Ectodermal cell (in vitro differentiated cells): ENCODE data around the gene TSGA10. TPM values are rescaled to one million over a fixed set of nuclear protein-coding genes. Genes with fewer than 3 reads are reported as not detected.
A peak's percentile ranks its signal among the peaks of the same experiment; 100 is the strongest.
"Not testable (repeated sequence)": the region's sequence is repeated elsewhere in the genome, so short reads cannot be mapped to it uniquely, and the experiment has no call there.

ENCODE experiments used
- H3K27ac ChIP-seq: 2 replicates; pipeline ENCODE4 v1.7.0; 2013; ENCODE audit warnings: mild to moderate bottlenecking, low read depth, low read length; ENCODE audit not compliant: insufficient read depth, poor library complexity, severe bottlenecking
- H3K27me3 ChIP-seq: 2 replicates; pipeline ENCODE4 v1.7.0; 2013; ENCODE audit warnings: mild to moderate bottlenecking, low read length; ENCODE audit not compliant: insufficient read depth, control insufficient read depth, poor library complexity, severe bottlenecking
- H3K36me3 ChIP-seq: one replicate; pipeline ENCODE4 v1.7.0; 2013; ENCODE audit warnings: low read length; ENCODE audit not compliant: control insufficient read depth, insufficient read depth
- H3K4me1 ChIP-seq: one replicate; pipeline ENCODE4 v1.7.0; 2013; ENCODE audit warnings: low read length; ENCODE audit not compliant: control insufficient read depth, insufficient read depth
- H3K4me3 ChIP-seq: 2 replicates; pipeline ENCODE4 v1.7.0; 2013; ENCODE audit warnings: low read depth, low read length, control low read depth; ENCODE audit not compliant: insufficient read depth
- H3K9me3 ChIP-seq: 2 replicates; pipeline ENCODE4 v1.7.0; 2013; ENCODE audit warnings: mild to moderate bottlenecking, low read length, moderate library complexity; ENCODE audit not compliant: control insufficient read depth
- WGBS, 2 experiments: methylation state at CpG; one replicate each; pipeline ENCODE4 v1.1.7; 2013; ENCODE audit warnings: missing lambda C conversion rate in 2 of 2; 5-methylcytosine and 5-hydroxymethylcytosine counted together
- polyA plus RNA-seq, 4 experiments: library from polyadenylated mRNA; stranded (reverse); fragments of 50-300 nt; gene quantifications; one replicate each; pipeline ENCODE4 v1.2.3, GENCODE V29; 2013

TSGA10 gene, protein sequence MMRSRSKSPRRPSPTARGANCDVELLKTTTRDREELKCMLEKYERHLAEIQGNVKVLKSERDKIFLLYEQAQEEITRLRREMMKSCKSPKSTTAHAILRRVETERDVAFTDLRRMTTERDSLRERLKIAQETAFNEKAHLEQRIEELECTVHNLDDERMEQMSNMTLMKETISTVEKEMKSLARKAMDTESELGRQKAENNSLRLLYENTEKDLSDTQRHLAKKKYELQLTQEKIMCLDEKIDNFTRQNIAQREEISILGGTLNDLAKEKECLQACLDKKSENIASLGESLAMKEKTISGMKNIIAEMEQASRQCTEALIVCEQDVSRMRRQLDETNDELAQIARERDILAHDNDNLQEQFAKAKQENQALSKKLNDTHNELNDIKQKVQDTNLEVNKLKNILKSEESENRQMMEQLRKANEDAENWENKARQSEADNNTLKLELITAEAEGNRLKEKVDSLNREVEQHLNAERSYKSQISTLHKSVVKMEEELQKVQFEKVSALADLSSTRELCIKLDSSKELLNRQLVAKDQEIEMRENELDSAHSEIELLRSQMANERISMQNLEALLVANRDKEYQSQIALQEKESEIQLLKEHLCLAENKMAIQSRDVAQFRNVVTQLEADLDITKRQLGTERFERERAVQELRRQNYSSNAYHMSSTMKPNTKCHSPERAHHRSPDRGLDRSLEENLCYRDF
- polyA plus RNA-seq (2013, experiment 1 of 4) = 8.4 TPM
- polyA plus RNA-seq (2013, experiment 2 of 4) = 8.3 TPM
- polyA plus RNA-seq (2013, experiment 3 of 4) = 7.0 TPM
- 7.6 TPM for polyA plus RNA-seq (2013, experiment 4 of 4)

DNA sequence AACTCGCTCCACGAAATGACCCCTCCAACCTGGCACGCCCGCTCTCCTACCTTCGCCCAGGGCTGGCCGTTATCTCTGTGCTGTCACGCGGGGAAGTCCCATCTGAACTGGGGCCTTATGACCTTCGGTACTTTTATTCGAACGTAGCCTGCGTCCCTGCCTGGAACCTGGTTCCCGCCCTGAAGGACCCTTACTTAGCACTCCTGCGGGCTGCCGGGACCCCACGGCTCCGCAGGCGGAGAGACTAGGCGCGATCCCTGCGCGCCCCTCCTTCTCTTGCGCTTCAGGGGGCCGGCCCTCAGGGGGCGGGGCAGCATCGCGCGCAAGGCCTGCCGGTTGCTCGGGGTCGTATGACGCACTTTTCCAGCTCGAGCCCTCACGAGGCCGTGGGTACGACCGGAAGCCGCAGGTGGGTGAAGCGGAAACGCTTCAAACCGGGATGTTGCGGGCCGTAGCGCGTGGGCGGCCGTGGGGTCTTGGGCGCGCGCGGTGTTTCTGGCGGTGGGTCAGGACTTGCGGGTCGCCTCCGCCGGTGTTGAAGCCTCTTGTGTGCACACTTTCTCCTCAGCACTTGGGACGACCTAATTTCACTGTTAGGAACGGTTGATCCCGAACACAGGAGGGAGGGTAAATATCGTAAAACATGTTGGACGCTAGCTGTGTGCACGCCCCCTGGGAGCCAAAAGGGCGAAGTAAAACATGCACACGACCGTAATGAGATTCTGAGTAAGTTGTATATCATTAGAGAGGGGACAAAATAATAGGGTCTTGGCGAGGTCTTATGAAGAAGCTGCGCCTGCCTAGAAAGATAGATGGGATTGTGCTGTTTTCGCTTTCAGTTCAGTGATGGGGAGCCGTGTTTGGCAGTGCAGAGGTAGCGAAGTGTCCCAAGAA, at the start of gene TSGA10, which contains the start of gene LIPT1:
Gene TSGA10, minus strand, starts transcription at position 300 of the 894 bp plus-strand sequence. CDS start 45,503 bp downstream, outside the sequence.
Gene LIPT1, plus strand, starts transcription at position 325 of the 894 bp plus-strand sequence. CDS start 6,991 bp downstream, outside the sequence.
- peak within 1 kb of the TSS; percentile 53 for H3K27ac ChIP-seq

DNA sequence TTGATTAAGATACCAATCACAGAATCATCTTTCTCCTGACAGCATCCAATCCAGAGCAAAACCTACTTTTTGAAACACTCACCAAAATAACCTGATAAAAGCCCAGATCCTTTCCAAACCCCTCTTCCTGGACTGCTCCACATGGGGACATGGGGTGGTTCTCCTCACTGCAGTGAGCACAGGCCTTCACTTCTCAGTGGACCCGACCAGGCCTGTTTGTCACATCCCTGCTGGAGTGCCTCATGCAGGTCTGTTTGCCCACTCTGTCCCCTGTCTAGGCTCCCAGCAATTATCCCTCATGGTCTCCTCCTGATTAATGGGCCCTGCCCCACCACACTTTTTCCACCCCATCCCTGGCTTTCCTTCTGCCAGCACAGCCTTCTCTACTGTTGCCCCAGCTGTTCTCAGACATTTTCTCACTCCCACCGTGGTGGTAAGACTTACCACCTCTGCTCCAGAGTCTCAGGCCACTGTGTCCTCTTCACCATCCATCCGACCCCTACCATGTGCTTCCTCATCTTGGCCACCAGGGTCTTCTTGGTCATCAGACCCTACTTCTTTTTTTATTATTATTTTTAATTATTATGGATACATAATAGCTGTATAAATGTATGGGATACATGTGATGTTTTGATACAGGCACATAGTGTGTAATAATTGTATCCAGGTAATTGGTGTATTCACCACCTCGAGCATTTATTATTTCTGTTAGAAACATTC, 47.4 kb upstream of the TSGA10 start:
- Histone ChIP-seq H3K4me3 (no peak overlapping the region), H3K9me3 (no peaks in the 10 kb centered on the region), H3K27ac (no peak overlapping the region), H3K36me3 (peaks cover 5% of the 10 kb centered on the region), H3K4me1 (no peaks in the 10 kb centered on the region), H3K27me3 (no peaks in the 10 kb centered on the region)
- 86 to 91% methylated on average over 3 of the region's 4 CpGs for WGBS, 2 experiments

More for the DNA sequence above, at the start of gene TSGA10, which contains the start of gene LIPT1:
- no peaks in the 10 kb centered on the region for H3K9me3 ChIP-seq
- H3K4me3 ChIP-seq = peak within 1 kb of the TSS; percentile 67
- WGBS, 2 experiments = 1% methylated on average over 70 of the region's 70 CpGs
- peaks cover 13% of the 10 kb centered on the region for H3K36me3 ChIP-seq
- H3K4me1 ChIP-seq = peaks cover 7% of the 10 kb centered on the region
- no peaks in the 10 kb centered on the region for H3K27me3 ChIP-seq

DNA sequence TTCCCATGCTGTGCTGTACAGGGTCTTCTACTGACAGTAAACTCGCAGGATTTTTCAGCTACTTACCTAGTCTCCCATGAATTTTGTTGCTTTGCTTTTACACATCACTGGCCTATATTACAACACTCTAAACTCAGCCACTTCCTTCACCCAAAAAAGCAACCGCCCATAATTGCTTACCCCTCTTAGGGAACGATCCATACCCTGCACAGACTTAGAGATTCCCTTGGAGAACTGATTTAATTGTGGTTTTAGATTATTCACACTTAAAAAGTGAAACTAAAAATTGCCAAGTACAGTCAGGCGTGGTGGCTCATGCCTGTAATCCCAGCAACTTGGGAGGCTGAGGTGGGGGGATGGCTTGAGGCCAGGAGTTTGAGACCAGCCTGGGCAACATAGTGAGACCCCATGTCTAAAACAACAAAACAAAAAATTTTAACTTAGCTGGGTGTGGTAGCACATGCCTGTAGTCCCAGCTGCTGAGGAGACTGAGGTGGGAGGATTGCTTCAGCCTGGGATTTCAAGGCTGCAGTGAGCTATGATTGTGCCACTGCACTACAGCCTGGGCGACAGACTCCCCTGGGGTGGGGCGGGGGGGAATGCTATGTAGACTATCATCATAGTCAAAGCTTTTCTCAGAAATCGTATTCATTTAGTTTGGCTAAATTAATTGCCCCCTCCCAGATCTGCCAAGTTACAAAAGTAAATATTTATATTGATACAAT, 45.5 kb upstream of the TSGA10 start:
- no peaks in the 10 kb centered on the region for H3K4me1 ChIP-seq
- WGBS, 2 experiments = 94 to 100% methylated on average over 6 of the region's 7 CpGs
- H3K9me3 ChIP-seq = no peaks in the 10 kb centered on the region
- no peak overlapping the region for H3K27ac ChIP-seq
- H3K36me3 ChIP-seq = peaks cover 19% of the 10 kb centered on the region
- H3K27me3 ChIP-seq = no peaks in the 10 kb centered on the region
- H3K4me3 ChIP-seq = no peak overlapping the region

DNA sequence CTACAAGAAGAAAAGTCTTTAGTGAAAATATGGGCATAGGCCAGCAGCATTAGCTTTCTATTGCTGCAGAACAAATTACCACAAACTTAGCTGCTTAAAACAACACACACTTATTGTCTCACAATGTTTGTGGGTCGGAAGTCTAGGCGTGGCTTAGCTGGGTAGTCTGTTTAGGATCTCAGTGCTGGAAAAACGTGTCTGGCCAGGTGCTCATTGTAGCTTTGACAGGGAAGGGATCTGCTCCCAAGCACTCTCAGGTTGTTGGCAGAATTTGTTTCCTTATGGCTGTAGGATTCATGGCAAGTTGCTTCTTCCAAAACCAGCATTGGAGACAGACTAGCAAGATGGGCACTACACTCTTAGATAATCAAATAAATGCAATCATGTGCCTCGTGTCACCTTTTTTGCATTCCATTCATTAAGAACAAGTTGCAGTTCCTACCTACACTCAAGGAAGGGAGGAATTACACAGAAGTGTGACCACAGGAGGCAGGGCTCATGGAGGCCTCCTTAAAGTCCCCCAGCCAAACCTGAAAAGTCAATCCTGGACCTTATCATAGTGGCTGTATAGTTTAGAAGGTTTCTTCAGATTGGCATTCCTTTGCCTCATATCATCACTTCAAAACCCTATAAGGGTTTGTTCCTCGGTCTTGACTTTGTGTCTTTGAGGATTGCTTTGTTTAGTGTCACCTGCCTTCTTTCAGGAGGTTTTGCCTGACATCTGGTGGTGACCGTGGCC, 43.5 kb upstream of the TSGA10 start:
- Histone ChIP-seq H3K4me3 (no peak overlapping the region), H3K4me1 (no peaks in the 10 kb centered on the region), H3K9me3 (no peaks in the 10 kb centered on the region), H3K27me3 (no peaks in the 10 kb centered on the region), H3K36me3 (peaks cover 20% of the 10 kb centered on the region), H3K27ac (no peak overlapping the region)
- WGBS, 2 experiments = 93% methylated on average over 6 of the region's 6 CpGs

DNA sequence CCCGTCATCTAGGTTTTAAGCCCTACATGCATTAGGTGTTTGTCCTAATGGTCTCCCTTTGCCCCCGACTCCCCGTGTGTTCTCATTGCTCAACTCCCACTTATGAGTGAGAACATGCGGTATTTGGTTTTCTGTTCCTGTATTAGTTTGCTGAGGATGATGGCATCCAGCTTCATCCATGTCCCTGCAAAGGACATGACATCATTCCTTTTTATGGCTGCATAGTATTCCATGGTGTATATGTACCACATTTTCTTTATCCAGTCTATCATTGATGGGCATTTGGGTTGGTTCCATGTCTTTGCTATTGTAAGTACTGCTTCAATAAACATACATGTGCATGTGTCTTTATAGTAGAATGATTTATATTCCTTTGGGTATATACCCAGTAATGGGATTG, 37.6 kb upstream of the TSGA10 start:
- H3K27ac ChIP-seq, H3K27me3 ChIP-seq, H3K4me3 ChIP-seq, H3K9me3 ChIP-seq, H3K4me1 ChIP-seq: not testable (repeated sequence)
- 93 to 97% methylated on average over 4 of the region's 4 CpGs for WGBS, 2 experiments
- peaks cover 29% of the 10 kb centered on the region for H3K36me3 ChIP-seq

DNA sequence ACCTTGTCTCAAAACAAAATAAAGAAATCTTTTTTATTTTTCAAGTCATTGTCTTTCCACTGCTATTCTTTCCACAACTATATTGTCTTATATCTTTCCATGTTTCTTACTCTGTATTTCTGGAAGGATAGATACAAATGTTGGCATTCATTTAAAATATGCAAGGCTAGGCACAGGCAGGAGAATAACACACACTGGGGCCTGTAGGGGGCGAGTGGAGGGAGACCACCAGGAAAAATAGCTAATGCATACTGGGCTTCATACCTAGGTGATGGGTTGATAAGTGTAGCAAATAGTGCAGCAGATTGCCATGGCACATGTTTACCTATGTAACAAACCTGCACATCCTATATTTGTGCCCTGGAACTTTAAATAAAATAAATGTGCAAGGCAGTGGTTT, 35.8 kb upstream of the TSGA10 start:
- H3K9me3 ChIP-seq = no peaks in the 10 kb centered on the region
- 85% methylated on average over 1 of the region's 1 CpG for WGBS, 2 experiments
- H3K36me3 ChIP-seq = peaks cover 16% of the 10 kb centered on the region

DNA sequence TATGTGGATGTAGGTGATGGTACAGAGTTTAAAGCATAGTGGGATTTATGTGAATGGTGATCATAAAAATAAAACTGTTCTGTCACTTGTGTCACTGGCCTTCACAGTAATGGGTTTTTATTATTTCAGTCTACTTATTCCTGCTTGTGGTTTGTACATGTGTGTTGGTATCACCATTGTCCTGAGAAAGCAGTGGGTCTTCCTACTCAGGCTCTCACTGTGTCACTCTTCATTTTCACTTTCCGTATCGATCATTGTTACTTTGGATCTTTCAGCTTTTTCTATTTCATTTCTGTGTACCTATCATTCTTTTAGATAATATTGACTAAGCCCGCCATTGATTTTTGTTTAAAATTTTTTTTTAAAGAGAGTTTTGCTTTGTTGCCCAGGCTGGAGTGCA, 33.6 kb upstream of the TSGA10 start:
- Histone ChIP-seq H3K4me3 (no peak overlapping the region), H3K4me1 (no peaks in the 10 kb centered on the region), H3K36me3 (peaks cover 12% of the 10 kb centered on the region), H3K9me3 (no peaks in the 10 kb centered on the region), H3K27ac (no peak overlapping the region), H3K27me3 (no peaks in the 10 kb centered on the region)
- WGBS, 2 experiments = 96 to 100% methylated on average over 3 of the region's 3 CpGs

More for the DNA sequence above, 35.8 kb upstream of the TSGA10 start:
- H3K4me1 ChIP-seq = no peaks in the 10 kb centered on the region
- no peak overlapping the region for H3K4me3 ChIP-seq
- no peak overlapping the region for H3K27ac ChIP-seq
- no peaks in the 10 kb centered on the region for H3K27me3 ChIP-seq

DNA sequence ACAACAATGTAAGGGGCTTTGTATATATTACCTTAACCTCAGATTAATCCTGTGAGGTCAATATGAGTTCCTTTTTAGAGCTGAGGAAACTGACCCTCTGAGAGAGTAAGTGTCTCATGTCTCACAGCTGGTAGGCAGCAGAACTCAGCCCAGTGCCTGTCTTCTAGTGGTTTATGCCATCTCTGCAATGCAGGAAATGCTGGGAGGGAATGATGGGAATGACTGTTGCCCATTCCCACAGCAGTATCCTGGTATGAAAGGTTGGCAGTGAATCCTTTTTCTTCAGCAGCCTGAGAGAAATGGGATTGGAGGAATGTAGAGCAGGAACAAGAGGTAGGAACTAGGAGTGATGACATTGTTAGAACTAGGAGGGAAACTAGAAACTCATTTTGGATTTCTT, 32.3 kb upstream of the TSGA10 start:
- no peak overlapping the region for H3K4me3 ChIP-seq
- H3K9me3 ChIP-seq = no peaks in the 10 kb centered on the region
- peaks cover 9% of the 10 kb centered on the region for H3K36me3 ChIP-seq
- H3K27me3 ChIP-seq = no peaks in the 10 kb centered on the region
- peaks cover 8% of the 10 kb centered on the region for H3K4me1 ChIP-seq
- no peak overlapping the region for H3K27ac ChIP-seq
